GM10847 (cell line): ENCODE measurements around the gene ATP6V0B.

Source experiments
- POLR2A ChIP-seq: IDR thresholded peaks from 2 replicates; pipeline ENCODE4 v1.6.1; 2011; ENCODE audit not compliant: insufficient read length; ENCODE audit errors: extremely low read depth

The ATP6V0B gene

DNA sequence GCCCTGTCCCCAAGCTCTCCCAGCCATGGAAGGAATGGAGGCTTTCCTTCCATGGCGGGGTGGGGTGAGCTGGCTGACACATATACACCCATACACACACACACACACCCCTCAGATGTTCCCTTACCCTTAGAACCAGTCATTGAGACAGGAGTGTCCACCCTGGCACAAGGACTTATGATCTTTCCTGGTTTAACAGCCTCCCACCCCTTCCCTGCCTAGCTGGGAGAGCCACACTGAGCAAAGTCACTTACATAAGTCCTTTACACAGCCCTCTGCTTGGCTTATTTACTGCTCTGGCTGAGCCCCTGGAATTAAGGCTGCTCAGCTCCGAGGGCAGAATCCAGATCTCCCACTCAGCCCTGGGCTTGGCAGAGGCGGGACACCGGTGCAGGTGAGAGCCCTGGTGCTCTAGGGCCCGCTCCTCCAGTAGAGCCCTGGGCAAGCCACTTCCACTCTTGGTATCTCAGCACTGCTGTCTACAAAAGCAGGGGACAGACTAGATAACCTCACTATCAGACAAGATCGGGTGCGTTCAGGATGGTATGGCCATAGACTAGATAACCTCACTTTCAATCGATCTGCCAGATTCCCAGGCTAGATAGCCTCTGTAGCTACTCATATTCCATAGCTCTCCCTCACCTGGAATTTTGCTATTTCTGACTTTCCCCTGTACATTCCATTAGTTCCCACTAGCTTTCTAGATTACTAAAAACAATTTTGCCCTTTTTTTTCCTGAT lies 39.8 kb downstream of the ATP6V0B start:
- TF ChIP-seq POLR2A: no peak

DNA sequence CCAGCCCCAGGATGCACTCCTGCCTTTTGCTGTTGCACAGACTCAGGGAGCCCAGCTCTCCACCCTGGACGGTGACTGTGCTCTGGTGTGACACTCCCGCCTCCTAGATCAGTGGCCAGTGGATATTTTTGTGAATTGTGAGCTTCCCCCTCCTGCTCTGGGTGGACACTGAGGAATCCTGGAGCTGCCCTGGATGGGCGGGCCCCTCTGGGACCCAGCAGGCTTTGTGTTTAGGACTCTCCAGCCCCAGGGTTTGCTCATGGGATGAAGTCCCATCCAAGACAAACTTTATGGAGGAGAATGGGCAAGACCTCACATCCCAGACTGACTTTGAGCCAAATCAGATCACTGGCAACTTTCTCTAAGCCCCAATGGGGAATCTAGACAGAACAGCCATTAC lies 40.4 kb downstream of the ATP6V0B start:
- no peak for TF ChIP-seq POLR2A

DNA sequence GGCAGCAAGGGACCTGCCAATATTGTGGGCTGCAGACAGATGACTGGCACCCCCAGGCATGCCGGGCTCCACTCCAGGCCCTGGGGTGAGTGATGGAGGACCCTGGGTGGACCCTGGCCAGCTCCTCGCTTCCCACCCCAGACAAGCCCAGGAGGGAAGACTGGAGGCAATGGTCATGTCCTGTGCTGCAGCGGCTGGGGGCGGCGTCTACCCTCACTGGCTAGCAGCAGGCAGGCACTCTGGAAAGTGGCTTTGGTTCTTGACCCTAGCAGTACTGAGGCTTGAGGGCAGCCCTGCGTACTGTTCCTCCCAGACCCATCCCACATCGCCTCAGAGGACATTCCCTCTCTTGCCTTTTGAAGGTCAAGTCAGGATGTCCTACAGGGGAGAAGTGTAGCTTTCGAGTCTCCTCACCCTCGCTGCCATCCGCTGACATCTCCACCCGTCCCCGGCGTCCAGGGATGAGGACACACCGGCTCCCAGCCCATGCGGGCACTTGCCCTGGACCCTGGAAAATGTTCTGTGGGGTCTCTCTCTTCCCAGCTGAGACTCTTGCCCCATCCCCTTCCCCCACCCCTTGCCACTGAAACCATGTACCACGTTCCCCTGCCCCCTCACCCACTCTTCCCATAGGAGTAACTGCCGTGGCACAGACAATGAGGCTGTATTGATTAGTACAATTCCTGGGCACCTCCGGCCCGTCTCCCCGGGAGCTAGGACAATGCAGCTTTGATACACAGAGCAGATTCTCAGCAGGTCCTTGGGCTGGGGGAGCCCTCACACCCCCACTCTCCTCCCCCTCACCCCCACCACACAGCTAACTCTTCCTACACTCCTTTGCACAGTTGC lies 41.5 kb downstream of the ATP6V0B start:
- TF ChIP-seq POLR2A: no peak

DNA sequence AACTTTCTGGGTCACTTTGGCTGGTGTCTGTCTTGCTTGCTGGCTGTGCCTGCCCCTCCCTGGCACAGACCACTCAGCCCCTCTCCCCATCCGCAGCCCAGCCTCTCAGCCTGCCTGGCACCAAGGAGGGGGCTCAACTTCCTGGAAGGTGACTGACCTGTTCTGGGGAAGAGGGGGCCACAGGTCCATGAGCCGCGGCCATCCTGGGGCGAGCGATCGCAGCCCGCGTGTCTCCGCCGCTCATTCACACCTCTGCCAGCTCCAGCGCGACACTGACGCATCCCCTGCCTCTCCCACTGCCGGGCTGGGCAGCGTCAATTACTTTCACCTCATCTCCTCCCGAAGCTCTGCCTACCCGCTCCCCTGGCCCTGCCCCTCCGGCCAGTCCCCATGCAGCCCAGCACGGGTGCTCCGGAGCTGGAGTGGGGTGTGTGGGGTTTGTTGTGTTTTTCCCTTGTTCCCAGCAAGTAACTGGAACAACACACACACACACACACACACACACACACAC lies 42.2 kb downstream of the ATP6V0B start:
- TF ChIP-seq POLR2A: no peak

DNA sequence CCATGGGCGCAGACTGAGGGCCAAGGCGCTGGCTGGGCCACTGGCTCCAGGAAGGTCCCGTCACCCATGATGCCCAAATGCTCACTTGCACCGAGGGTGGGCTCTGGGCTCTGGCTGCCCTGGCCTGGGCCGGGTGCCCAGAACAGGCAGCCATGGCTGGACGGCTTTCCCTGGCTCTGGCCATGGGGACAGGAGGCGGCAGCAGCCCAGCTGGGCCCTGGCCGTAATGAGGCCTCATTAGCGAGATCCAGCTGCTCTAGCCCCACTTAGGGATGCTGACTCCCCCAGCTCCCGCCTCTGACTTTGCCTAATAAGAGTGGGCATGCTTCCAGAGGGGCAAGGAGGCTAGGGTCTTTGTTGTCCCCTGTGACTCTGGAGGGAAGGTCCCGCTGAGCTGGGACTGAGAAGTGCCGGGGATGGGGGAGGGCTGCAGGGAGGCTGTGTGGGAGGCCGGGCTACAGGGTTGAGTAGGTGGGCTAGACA lies 44.7 kb downstream of the ATP6V0B start:
- TF ChIP-seq POLR2A: no peak

DNA sequence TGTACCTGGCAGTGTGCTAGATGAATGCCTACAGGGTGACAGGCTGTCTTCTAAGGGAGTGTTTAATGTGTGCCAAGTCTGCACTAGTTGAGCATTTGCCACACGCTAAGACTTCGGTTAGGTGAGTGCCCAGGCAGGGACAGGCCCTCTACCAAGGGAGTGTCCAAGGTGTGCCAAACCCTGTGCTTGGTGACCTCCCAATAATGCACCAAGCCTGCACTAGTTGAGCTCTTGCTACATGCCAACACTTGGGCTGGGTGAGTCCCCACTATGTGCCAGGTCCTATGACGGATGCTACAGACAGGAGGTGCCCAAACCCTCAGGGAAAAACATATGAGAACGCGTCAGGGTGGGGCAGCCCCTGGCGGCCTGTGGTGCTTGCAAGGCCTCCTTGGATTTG lies 45.7 kb downstream of the ATP6V0B start:
- TF ChIP-seq POLR2A: no peak

DNA sequence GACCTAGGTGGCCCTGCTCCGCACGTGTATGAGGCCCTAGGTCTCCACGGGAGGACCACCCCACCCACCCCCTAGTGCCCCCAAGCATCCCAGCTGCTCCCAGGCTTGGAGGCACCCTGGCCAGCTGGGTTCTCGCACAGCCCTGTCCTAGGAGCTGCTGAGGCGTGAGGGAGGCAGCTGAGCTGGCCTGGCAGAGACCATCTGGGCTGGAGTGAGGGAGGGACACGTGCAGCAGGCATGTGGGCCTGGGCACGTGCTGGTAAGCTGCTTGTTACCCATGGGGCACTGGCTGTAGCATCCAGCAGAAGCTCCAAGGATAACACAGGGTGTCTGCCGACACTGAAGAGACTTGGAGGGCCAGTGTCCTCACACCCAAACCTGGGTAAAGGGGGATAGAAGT lies 46.4 kb downstream of the ATP6V0B start:
- TF ChIP-seq POLR2A: no peak

DNA sequence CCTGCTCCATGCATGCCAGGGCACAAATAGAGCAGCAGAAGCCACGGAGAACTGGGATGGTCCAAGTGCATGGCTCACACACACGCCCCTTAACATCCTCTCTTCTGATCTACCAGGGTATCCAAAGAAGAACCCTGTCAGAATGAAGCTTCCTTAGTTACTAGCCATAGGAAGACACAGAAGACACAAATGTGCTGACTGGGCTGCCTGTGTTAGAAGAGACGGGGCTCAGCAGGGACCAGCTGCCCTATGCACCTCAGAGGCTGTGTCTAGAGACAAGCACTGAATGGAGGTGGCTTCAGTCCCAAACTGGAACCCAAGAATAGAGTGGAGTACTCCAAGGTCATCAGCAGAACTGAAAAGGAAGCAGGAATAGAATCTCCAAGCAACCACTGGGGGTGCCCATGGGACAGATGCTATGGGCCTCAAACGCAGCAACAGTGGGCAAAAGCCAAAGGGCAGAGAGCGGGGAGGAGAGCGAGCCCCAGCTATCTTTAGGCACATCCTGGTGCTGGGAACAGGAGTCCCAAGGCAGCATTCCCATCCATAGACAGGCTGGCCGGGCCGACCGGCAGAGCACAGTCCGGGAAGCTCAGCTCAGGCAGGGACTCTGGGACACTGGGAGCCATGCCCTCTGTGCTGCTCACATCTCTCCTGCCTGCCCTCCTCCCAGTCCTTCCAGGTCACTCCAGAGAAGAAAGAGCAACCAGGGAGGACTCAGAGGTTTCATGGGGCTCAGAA lies 47.0 kb downstream of the ATP6V0B start:
- no peak for TF ChIP-seq POLR2A

DNA sequence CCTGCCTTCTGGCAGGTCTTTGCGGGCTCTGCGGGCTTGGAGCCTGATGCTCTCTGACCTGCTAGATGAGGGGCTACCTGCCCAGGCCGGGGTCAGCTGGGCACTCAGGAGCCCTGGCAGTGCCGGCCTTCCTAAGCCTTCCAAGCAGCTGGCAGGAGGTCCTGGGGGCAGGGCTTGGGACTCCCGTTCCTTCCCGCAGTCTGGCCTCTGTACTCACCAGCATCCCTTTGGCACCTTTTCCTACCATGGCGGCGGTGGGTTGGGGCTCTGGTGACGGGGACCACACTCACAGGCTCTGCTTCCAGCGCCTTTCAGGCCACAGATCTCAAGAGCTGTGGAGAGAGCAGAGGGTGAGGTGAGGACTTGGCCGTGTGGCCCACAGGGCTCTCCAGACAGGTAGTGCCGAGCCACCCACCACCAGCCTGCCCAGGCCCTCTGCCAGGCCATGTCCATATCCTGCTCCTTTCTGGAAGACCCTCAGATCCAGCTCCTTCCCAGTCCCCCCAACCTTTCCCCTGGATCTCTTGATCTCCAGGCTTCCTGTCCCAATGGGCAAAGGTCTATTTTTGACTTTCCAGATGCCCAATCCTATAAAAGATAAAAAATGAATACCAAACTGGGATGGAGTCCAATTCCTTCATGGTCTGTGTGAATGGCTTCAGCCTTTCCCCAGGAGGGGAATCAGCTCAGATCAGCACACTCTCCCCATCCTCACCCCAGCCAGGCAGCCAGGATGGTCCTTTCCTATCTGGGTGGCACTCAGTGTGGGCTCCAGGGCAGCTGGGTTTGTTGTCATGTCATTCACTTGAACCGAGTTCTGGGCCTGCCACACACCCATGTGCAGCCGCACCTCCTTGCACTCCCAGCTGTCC lies 49.5 kb downstream of the ATP6V0B start:
- no peak for TF ChIP-seq POLR2A

DNA sequence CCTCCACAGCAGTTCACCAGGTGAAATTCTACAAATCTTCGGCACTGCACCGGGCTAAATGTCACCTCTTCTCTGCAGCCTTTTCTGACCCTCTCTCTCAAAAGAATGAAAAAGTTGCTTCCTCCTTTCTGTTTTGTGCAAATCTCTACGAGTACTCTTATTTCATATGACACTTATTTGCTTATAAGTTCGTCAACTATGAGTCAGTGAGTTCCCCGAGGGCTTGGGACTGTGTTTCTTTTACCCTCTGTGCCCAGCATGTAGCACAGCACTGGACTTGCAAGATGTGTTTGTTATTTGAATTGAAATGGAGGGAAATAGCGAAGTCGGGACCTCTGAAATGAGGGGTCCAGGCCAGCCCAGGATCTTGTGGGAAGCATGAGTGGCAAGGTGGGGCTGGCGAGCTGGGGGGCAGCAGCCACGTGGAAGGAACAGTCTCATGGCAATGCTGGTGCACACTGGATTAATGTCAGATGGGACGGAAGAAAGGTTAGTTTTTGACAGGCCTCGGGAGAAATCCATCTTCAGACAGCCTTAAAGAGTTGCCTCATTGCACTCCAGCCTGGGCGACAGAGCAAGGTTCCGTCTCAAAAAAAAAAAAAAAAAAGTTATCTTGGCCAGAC lies 50.3 kb downstream of the ATP6V0B start:
- TF ChIP-seq POLR2A: no peak

DNA sequence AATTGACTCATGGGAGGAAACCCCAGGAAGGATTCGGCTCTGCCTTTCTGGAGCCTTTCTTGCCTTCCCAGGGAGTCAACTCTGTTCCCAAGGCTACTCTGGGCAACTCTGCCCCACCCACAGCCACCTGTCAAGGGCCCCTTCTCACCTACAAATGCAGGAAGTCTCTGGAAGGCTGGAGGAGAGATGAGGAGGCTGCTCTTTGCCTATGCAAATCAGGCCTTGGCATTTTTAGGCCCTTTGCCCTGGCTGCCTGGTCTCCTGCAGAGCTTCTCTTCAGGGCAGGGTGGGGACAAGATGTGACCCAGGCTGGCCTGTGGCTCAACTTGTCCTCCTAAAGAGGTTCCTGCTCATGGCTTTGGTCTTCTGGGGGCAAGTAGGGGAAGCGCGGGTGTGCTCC lies 51.1 kb downstream of the ATP6V0B start:
- no peak for TF ChIP-seq POLR2A

DNA sequence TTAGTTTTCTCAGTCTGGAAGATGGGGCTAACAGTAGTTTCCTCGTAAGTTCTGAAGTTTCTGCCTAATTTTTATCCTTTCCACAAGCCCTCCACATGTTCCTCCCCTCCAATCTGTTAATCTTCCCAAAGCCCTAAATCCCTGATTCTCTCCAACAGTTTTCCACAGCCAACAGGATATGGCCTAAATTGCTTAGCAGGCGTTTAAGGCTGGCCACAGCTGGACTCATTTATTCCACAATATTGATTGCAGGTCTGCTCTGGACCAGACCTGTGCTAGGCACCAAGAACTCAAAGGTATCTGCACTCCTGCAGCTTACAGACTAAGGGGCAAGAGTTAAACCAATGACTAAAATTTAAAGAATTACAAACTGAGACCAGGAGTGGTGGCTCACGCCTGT lies 52.6 kb downstream of the ATP6V0B start:
- TF ChIP-seq POLR2A: no peak
